Measurements from ENCODE around the gene HOXD12. TPM values are rescaled to one million over a fixed set of nuclear protein-coding genes. Genes with fewer than 3 reads are reported as not detected.
A peak's percentile ranks its signal among the peaks of the same experiment; 100 is the strongest.

HOXD12 gene
- total RNA-seq, 4 donors from 2014 or later, result not detected

- Histone ChIP-seq H3K9me3 (no peaks in the 10 kb centered on the region), H3K27me3 (peaks cover 4 to 100% of the 10 kb centered on the region in 2 donors), H3K4me3 (no peak overlapping the region), H3K36me3 (no peaks in the 10 kb centered on the region), H3K4me1 (peaks cover 0 to 27% (median 1%) of the 10 kb centered on the region in 4 donors), H3K27ac (no peak overlapping the region)
- no peak for DNase-seq (ENCODE audit: low spot score in 2 of 2)
- WGBS, 2 donors, result 6 to 7% methylated on average over 21 to 25 of the region's 29 CpGs
- TF ChIP-seq, protein P1, sequence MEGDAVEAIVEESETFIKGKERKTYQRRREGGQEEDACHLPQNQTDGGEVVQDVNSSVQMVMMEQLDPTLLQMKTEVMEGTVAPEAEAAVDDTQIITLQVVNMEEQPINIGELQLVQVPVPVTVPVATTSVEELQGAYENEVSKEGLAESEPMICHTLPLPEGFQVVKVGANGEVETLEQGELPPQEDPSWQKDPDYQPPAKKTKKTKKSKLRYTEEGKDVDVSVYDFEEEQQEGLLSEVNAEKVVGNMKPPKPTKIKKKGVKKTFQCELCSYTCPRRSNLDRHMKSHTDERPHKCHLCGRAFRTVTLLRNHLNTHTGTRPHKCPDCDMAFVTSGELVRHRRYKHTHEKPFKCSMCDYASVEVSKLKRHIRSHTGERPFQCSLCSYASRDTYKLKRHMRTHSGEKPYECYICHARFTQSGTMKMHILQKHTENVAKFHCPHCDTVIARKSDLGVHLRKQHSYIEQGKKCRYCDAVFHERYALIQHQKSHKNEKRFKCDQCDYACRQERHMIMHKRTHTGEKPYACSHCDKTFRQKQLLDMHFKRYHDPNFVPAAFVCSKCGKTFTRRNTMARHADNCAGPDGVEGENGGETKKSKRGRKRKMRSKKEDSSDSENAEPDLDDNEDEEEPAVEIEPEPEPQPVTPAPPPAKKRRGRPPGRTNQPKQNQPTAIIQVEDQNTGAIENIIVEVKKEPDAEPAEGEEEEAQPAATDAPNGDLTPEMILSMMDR (IDR thresholded peaks at IDR 0.05), result no peak
- TF ChIP-seq EP300 (IDR thresholded peaks at IDR 0.05), result no peak
- TF ChIP-seq POLR2A (IDR thresholded peaks at IDR 0.05), result no peak
These were observed 26.4 kb upstream of the HOXD12 start for GRCh38 chr2:176072951-176073904.

- Histone ChIP-seq H3K4me1 (peaks cover 0 to 31% (median 0%) of the 10 kb centered on the region in 4 donors), H3K4me3 (no peak overlapping the region), H3K9me3 (no peaks in the 10 kb centered on the region), H3K36me3 (no peaks in the 10 kb centered on the region), H3K27me3 (peaks cover 7 to 100% of the 10 kb centered on the region in 2 donors), H3K27ac (no peak overlapping the region)
- TF ChIP-seq POLR2A (IDR thresholded peaks at IDR 0.05), result no peak
- TF ChIP-seq, protein P1 (IDR thresholded peaks at IDR 0.05), result no peak
- TF ChIP-seq EP300 (IDR thresholded peaks at IDR 0.05), result no peak
- WGBS, 2 donors, result 27 to 33% methylated on average over 7 of the region's 7 CpGs
- DNase-seq (ENCODE audit: low spot score in 2 of 2), result no peak
These were observed 24.6 kb upstream of the HOXD12 start for GRCh38 chr2:176074919-176075425.

- 10% methylated on average over 15 of the region's 15 CpGs for WGBS, 2 donors
- H3K4me1 ChIP-seq, result peaks cover 0 to 34% (median under 1%) of the 10 kb centered on the region in 4 donors
- H3K9me3 ChIP-seq, result no peaks in the 10 kb centered on the region
- no peak overlapping the region for H3K4me3 ChIP-seq
- peaks cover 7 to 97% of the 10 kb centered on the region in 2 donors for H3K27me3 ChIP-seq
- no peaks in the 10 kb centered on the region for H3K36me3 ChIP-seq
- peak in 1 of 2 donors; percentile 21 for TF ChIP-seq EP300 (IDR thresholded peaks at IDR 0.05)
- TF ChIP-seq, protein P1 (IDR thresholded peaks at IDR 0.05), result no peak
- DNase-seq (ENCODE audit: low spot score in 2 of 2), result no peak
- no peak overlapping the region for H3K27ac ChIP-seq
These were observed 24.1 kb upstream of the HOXD12 start for GRCh38 chr2:176075481-176075880.

DNA sequence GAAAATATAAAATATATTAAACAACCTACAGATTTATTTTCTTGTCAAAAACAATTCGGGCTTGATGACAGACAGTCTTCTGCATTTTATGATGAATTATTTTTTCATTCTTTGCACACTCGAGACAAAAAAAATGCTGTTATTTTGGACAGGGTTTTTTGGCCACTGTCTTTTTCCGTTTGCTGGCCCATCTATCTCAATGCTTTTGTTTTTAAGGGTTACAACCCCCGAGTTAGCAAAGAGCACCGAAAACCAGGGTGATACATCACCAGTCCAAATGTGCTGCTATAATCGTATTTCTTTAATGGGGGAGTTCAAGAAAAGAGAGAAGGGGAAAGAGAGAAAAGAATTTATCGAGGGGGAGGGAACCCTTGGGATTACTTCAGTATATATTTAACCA is 23.5 kb upstream of the HOXD12 start:
- H3K9me3 ChIP-seq, result no peaks in the 10 kb centered on the region
- no peak for DNase-seq (ENCODE audit: low spot score in 2 of 2)
- no peak overlapping the region for H3K4me3 ChIP-seq
- WGBS, 2 donors, result 17 to 18% methylated on average over 7 of the region's 7 CpGs
- no peak for TF ChIP-seq EP300 (IDR thresholded peaks at IDR 0.05)
- no peak for TF ChIP-seq POLR2A (IDR thresholded peaks at IDR 0.05)
- TF ChIP-seq, protein P1 (IDR thresholded peaks at IDR 0.05), result no peak
- no peak overlapping the region for H3K27ac ChIP-seq
- peaks cover 0 to 40% (median 2%) of the 10 kb centered on the region in 4 donors for H3K4me1 ChIP-seq
- H3K27me3 ChIP-seq, result peaks cover 8 to 97% of the 10 kb centered on the region in 2 donors
- no peaks in the 10 kb centered on the region for H3K36me3 ChIP-seq

GRCh38 chr2:176076796-176077195 is 22.8 kb upstream of the HOXD12 start:
- 21 to 31% methylated on average over 2 of the region's 2 CpGs for WGBS, 2 donors
- no peaks in the 10 kb centered on the region for H3K36me3 ChIP-seq
- H3K4me1 ChIP-seq, result peaks cover 0 to 41% (median 2%) of the 10 kb centered on the region in 4 donors
- no peak overlapping the region for H3K27ac ChIP-seq
- H3K4me3 ChIP-seq, result no peak overlapping the region
- H3K27me3 ChIP-seq, result peaks cover 13 to 97% of the 10 kb centered on the region in 2 donors
- TF ChIP-seq, protein P1 (IDR thresholded peaks at IDR 0.05), result no peak
- TF ChIP-seq EP300 (IDR thresholded peaks at IDR 0.05), result no peak
- no peak for TF ChIP-seq POLR2A (IDR thresholded peaks at IDR 0.05)
- no peaks in the 10 kb centered on the region for H3K9me3 ChIP-seq
- no peak for DNase-seq (ENCODE audit: low spot score in 2 of 2)
